HAP-1 (cell line): ENCODE results near the gene TTC5.
"Not testable (repeated sequence)": the region's sequence is repeated elsewhere in the genome, so short reads cannot be mapped to it uniquely, and the experiment has no call there.

ENCODE experiments used
- DNase-seq, 2 experiments: peaks; one replicate each; pipeline ENCODE4 v3.0.0-alpha.2; 2016 to 2020; ENCODE audit warnings: low spot score in 2 of 2
- H3K27me3 ChIP-seq: fragments of 250-450 bp; sonication (Bioruptor Pico); 2 replicates; pipeline ENCODE4 v1.5.1; 2020; ENCODE audit warnings: low read depth, mild to moderate bottlenecking, moderate library complexity
- H3K36me3 ChIP-seq: fragments of 250-450 bp; sonication (Bioruptor Pico); replicated peaks from 2 replicates; pipeline ENCODE4 v1.5.1; 2020; ENCODE audit warnings: mild to moderate bottlenecking
- H3K4me1 ChIP-seq: fragments of 250-450 bp; sonication (Bioruptor Pico); 2 replicates; pipeline ENCODE4 v1.5.1; 2020; ENCODE audit warnings: mild to moderate bottlenecking
- H3K4me3 ChIP-seq: fragments of 250-450 bp; sonication (Bioruptor Pico); 2 replicates; pipeline ENCODE4 v1.5.1; 2020; ENCODE audit warnings: mild to moderate bottlenecking, moderate library complexity
- H3K9me3 ChIP-seq: fragments of 250-450 bp; sonication (Bioruptor Pico); 2 replicates; pipeline ENCODE4 v1.5.1; 2020; ENCODE audit warnings: mild to moderate bottlenecking, moderate library complexity
- in situ Hi-C: fragments of 300-500 bp; cut with MboI; formaldehyde crosslinking; loops from 3 replicates; pipeline ENCODE4 v1.14.3; 2020; ENCODE audit warnings: low sequenced_read_pairs, inconsistent platforms, mixed read lengths

Gene TTC5

DNA sequence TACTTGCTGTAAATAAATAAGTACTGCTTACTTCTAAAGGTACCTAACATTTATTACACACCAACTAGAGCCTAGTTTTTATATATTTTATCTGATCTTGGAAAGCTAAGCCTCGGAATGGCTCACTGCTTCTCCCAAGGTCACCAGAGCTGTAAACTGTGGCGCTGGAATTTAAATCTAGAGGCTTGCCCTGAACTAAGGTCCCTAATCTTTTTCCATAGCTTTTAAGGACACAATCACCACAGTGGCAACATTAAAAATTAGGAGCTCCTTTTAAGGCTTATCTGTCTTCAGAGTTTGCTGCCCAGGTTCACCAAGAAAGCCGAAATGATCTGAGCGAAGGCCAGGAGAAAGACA, 26.7 kb upstream of the TTC5 start:
- H3K9me3 ChIP-seq: no peaks in the 10 kb centered on the region
- H3K4me3 ChIP-seq: peak overlapping the region; percentile 60
- DNase-seq: peak; percentile 21 to 36
- peaks cover 31% of the 10 kb centered on the region for H3K4me1 ChIP-seq
- in situ Hi-C loops: loop anchor here (10.0 to 25.0 kb wide), 2 partner anchors 272 to 755 kb away; partner anchors contain the start of gene ZNF219
- no peaks in the 10 kb centered on the region for H3K27me3 ChIP-seq
- H3K36me3 ChIP-seq: peaks cover 22% of the 10 kb centered on the region

DNA sequence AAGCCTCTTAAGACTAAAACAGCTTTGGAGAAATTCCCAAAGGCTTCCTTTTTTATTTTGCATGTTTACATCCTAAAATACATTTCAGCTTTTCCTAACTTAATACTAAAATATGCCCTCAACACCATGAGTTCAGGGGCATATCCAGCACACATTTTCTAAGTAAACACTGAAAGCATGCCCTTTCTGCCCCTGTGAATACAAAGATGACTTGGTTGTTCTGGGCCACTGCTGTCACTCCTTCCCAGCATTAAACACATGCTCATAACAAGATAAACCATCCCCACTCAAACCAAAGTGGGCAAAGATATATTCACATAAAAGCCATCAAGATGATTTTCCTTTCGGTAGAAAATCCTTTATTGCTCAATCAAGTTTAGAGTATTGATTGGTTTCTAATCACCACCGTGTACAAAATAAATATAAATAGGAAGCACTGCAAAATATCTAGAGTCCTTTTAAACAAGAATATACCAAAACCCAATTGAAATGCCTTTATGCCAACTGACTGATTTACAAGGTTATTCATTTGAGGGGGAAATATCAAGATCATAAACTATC, 25.4 kb upstream of the TTC5 start:
- H3K4me3 ChIP-seq: peak overlapping the region; percentile 60
- H3K27me3 ChIP-seq: no peaks in the 10 kb centered on the region
- in situ Hi-C loops: loop anchor here (10.0 to 25.0 kb wide), 2 partner anchors 274 to 756 kb away; partner anchors contain the start of gene ZNF219
- H3K36me3 ChIP-seq: peaks cover 35% of the 10 kb centered on the region
- DNase-seq: no peak
- H3K9me3 ChIP-seq: no peaks in the 10 kb centered on the region
- H3K4me1 ChIP-seq: peaks cover 35% of the 10 kb centered on the region

DNA sequence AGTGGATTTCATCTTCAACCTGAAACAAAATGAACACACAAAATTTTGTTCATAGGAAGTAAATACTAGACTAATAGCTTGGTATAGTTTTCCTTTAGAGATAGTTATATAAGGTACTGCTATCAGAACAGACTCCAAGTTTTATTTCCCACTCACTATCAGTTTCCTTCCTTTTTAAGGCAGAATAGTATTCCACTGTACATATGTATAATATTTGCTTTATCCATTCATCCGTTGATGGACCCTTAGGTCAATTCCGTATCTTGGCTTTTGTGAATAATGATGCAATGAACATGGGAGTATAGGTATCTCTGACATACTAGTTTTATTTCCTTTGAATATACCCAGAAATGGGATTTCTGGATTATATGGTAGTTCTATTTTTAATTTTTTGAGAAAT, 23.6 kb upstream of the TTC5 start:
- no peak overlapping the region for H3K4me3 ChIP-seq

DNA sequence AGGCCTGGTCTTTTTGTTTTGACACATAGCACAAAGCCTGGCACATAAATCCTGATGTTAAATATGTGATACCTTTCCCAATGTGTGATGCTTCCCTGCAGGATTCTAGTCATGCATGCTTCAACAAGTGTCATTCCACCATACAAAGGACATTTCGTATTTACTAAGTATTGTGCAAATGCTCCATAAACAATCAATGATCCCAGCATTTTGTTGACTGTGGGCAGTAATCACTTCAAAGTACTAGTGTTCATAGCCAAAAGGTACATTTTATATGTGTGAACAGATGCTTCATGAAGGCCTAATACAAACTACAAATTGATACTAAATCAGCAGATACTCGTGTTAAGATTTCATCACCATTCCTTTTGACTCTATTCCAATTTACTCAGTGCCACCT, 23.0 kb upstream of the TTC5 start:
- H3K9me3 ChIP-seq: no peaks in the 10 kb centered on the region
- no peak for DNase-seq
- no peaks in the 10 kb centered on the region for H3K27me3 ChIP-seq
- peaks cover 56% of the 10 kb centered on the region for H3K36me3 ChIP-seq
- peaks cover 33% of the 10 kb centered on the region for H3K4me1 ChIP-seq
- in situ Hi-C loops: loop anchor here (25.0 kb wide), 1 partner anchor 759 kb away; the partner anchor contains the start of gene ZNF219
- H3K4me3 ChIP-seq: no peak overlapping the region

More for the DNA sequence above, 23.6 kb upstream of the TTC5 start:
- no peaks in the 10 kb centered on the region for H3K9me3 ChIP-seq
- DNase-seq: no peak
- in situ Hi-C loops: loop anchor here (25.0 kb wide), 1 partner anchor 758 kb away; the partner anchor contains the start of gene ZNF219
- peaks cover 35% of the 10 kb centered on the region for H3K4me1 ChIP-seq
- peaks cover 51% of the 10 kb centered on the region for H3K36me3 ChIP-seq
- no peaks in the 10 kb centered on the region for H3K27me3 ChIP-seq

- H3K4me1 ChIP-seq: peaks cover 28% of the 10 kb centered on the region
- no peak overlapping the region for H3K4me3 ChIP-seq
- DNase-seq: peak; percentile 43 to 81
- H3K27me3 ChIP-seq: no peaks in the 10 kb centered on the region
- H3K9me3 ChIP-seq: no peaks in the 10 kb centered on the region
- H3K36me3 ChIP-seq: peaks cover 67% of the 10 kb centered on the region
- in situ Hi-C loops: loop anchor here (25.0 kb wide), 1 partner anchor 760 kb away; the partner anchor contains the start of gene ZNF219
Measured at GRCh38 chr14:20327005-20327869, 21.5 kb upstream of the TTC5 start.

DNA sequence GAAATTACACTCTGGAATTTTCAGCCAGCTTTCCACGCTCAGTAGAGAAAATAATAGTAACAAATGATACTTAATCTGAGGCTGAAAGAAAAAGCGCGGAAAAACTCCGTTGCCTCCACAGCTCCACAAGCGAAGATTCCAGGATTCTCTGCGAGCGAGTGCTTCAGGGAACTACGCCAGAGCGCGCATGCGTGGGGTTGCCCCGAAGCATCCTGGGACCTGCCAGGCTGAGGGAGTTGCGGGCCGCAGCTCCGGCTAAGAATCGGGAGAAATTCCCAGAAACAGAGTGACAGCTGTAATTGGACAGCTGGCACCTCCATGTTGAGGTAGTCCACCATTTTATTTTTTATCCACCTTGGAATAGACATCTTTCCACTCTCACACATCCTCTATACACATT, 12.0 kb upstream of the TTC5 start:
- in situ Hi-C loops: no loop called here
- Histone ChIP-seq H3K27me3 (no peaks in the 10 kb centered on the region), H3K4me3 (no peak overlapping the region), H3K9me3 (no peaks in the 10 kb centered on the region), H3K36me3 (peaks cover 91% of the 10 kb centered on the region), H3K4me1 (no peaks in the 10 kb centered on the region)
- DNase-seq: no peak

- no peak for DNase-seq
- peaks cover 69% of the 10 kb centered on the region for H3K36me3 ChIP-seq
- no peaks in the 10 kb centered on the region for H3K27me3 ChIP-seq
- H3K4me1 ChIP-seq: no peaks in the 10 kb centered on the region
- in situ Hi-C loops: no loop called here
- H3K4me3 ChIP-seq: no peak overlapping the region
- H3K9me3 ChIP-seq: no peaks in the 10 kb centered on the region
Measured at GRCh38 chr14:20314026-20314425, 8.3 kb upstream of the TTC5 start.

DNA sequence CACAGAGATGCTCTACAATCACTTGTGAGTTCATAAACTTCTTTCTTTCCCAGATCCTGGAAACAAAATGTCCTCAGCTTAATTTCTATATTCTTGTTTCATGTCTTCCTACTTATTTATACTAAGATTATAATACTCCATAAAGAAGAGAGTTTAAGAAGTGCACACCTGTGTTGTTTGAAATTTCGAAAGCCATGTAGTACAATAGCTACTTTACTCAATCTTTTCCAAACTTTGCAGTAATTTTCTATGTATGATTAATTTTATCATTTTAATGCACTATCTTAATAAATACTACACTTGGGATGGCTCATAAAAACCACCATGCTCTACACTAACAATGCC, 300 bp upstream of the TTC5 start:
- Histone ChIP-seq H3K4me1 (peaks cover 14% of the 10 kb centered on the region), H3K27me3 (no peaks in the 10 kb centered on the region), H3K36me3 (peaks cover 4% of the 10 kb centered on the region; the same call in 1 of the 2 replicates), H3K4me3 (peak overlapping the region; percentile 50), H3K9me3 (no peaks in the 10 kb centered on the region)
- in situ Hi-C loops: no loop called here
- no peak for DNase-seq

DNA sequence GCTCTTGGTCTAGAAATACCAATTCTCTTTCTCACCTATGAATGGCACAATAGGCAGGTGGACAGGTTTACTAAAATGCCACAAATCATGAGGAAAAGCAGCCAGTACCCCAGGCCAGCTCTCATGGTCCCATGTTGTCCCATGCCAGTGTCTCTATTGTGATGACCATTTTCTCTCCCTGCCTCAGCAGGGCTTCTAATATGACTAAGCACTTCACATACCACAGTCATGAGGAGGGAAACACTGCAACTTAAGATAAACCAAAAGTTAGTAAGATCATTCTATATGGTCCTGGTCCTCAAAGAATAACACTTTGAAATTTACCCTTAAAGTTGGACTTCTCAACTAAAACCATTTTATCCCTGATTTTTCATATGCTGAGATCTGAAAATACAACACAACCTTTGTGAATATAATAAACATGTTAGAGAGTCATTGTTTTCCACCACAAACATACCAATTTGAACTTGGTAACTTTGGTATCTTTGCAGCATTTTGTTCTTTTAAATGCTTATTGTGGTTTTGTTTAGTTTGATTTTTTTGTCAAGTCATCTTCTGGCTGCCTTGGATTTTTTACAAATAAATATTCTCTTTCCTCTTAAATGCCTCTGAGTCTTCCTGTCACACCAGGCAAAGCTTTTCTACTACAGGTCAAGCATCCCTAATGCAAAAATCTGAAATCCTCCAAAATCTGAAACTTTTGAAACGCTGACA, 3.6 kb downstream of the TTC5 start:
- in situ Hi-C loops: no loop called here
- peaks cover 10% of the 10 kb centered on the region for H3K4me1 ChIP-seq
- DNase-seq: no peak
- no peaks in the 10 kb centered on the region for H3K9me3 ChIP-seq
- no peaks in the 10 kb centered on the region for H3K27me3 ChIP-seq
- H3K4me3 ChIP-seq: no peak overlapping the region
- peaks cover 31% of the 10 kb centered on the region for H3K36me3 ChIP-seq

DNA sequence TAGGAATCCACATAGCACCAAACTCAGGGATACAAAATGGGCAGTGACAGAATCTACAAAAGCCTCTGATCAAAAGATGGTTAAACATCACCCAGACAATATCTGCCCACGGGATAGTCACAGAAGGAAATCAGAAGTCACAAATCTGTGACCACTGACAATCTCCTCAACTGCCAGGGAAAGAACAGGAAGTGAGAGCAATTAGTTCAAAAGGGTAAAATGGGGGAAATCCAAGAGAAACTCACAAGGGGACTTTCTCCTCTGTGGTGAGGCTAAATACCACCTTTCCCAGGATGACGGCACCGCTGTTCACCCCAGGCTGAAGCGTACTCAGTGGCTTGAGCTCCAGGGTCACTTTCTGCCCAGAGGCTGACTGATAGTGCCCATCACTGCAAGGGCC, 10.7 kb downstream of the TTC5 start:
- in situ Hi-C loops: no loop called here
- H3K9me3 ChIP-seq: no peaks in the 10 kb centered on the region
- H3K4me1 ChIP-seq: no peaks in the 10 kb centered on the region
- DNase-seq: no peak
- H3K27me3 ChIP-seq: no peaks in the 10 kb centered on the region
- peaks cover 61% of the 10 kb centered on the region for H3K36me3 ChIP-seq
- no peak overlapping the region for H3K4me3 ChIP-seq

- peaks cover 61% of the 10 kb centered on the region for H3K36me3 ChIP-seq
- no peak overlapping the region for H3K4me3 ChIP-seq
- H3K27me3 ChIP-seq: no peaks in the 10 kb centered on the region
- H3K4me1 ChIP-seq: no peaks in the 10 kb centered on the region
- H3K9me3 ChIP-seq: no peaks in the 10 kb centered on the region
- in situ Hi-C loops: no loop called here
- no peak for DNase-seq
Measured at GRCh38 chr14:20294636-20295035, 11.1 kb downstream of the TTC5 start.

GRCh38 chr14:20281998-20282397, 23.8 kb downstream of the TTC5 start:
- H3K9me3 ChIP-seq, H3K27me3 ChIP-seq, H3K4me3 ChIP-seq, H3K4me1 ChIP-seq, DNase-seq, in situ Hi-C loops, H3K36me3 ChIP-seq: not testable (repeated sequence)

DNA sequence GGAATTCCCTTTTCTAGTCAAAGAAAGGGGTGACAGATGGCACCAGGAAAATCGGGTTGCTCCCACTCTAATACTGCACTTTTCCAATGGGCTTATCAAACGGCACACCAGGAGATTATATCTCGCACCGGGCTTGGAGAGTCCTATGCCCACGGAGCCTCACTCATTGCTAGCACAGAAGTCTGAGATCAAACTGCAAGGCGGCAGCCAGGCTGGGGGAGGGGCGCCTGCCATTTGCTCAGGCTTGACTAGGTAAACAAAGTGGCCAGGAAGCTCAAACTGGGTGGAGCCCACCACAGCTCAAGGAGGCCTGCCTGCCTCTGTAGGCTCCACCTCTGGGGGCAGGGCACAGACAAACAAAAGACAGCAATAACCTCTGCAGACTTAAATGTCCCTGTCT, 25.5 kb downstream of the TTC5 start:
- H3K4me3 ChIP-seq, H3K9me3 ChIP-seq, H3K4me1 ChIP-seq, H3K36me3 ChIP-seq, H3K27me3 ChIP-seq, in situ Hi-C loops: not testable (repeated sequence)
- DNase-seq: peak in 1 of 2 experiments; percentile 36

- no peaks in the 10 kb centered on the region for H3K4me1 ChIP-seq
- H3K27me3 ChIP-seq: no peaks in the 10 kb centered on the region
- H3K36me3 ChIP-seq: no peaks in the 10 kb centered on the region
- DNase-seq: no peak
- H3K4me3 ChIP-seq: no peak overlapping the region
- no peaks in the 10 kb centered on the region for H3K9me3 ChIP-seq
- in situ Hi-C loops: no loop called here
Measured at GRCh38 chr14:20278414-20278813, 27.3 kb downstream of the TTC5 start.
